H1 (cell line): ENCODE results near the gene ARID1B. TPM values are rescaled to one million over a fixed set of nuclear protein-coding genes. Genes with fewer than 3 reads are reported as not detected.

Source experiments
- CTCF ChIA-PET: fragments of 300-600 bp; sonication (Branson Sonifier 250); formaldehyde crosslinking; loops from one replicate; lab custom pipeline; 2021; ENCODE audit not compliant: partially characterized antibody; lab: Charles Lee
- POLR2A ChIA-PET: fragments of 300-600 bp; sonication (Branson Sonifier 250); formaldehyde crosslinking; loops from one replicate; lab custom pipeline; 2021; ENCODE audit warnings: inconsistent platforms; ENCODE audit not compliant: partially characterized antibody; lab: Charles Lee
- DNase-seq, 2 experiments: peaks; one replicate each; pipeline versions ENCODE4 v3.0.0 to v3.0.0-alpha.2; 2010 to 2022; ENCODE audit warnings: low spot score in 2 of 2, low read depth in 1 of 2, mixed read lengths in 1 of 2
- FAIRE-seq: peaks from 2 replicates; lab custom pipeline; 2011; peaks lifted over from hg19 to GRCh38; lab: Jason Lieb, UNC
- H2AFZ ChIP-seq: 2 replicates; pipeline ENCODE4 v1.8.1; 2012; ENCODE audit warnings: low read length, inconsistent platforms
- H2AK5ac ChIP-seq: 2 replicates; pipeline ENCODE4 v1.6.1; 2013; ENCODE audit warnings: low read depth, low read length
- H2BK120ac ChIP-seq: replicated peaks from 2 replicates; pipeline ENCODE3; 2013; ENCODE audit warnings: low read depth, low read length, inconsistent platforms
- H2BK12ac ChIP-seq: 2 replicates; pipeline ENCODE4 v1.6.1; 2013; ENCODE audit warnings: low read depth, low read length
- H2BK15ac ChIP-seq: 2 replicates; pipeline ENCODE4 v1.6.1; 2013; ENCODE audit warnings: low read length
- H2BK20ac ChIP-seq: 2 replicates; pipeline ENCODE4 v1.6.1; 2013; ENCODE audit warnings: low read length
- H2BK5ac ChIP-seq: 2 replicates; pipeline ENCODE4 v1.6.1; 2013; ENCODE audit warnings: low read depth, low read length
- H3K14ac ChIP-seq: 2 replicates; pipeline ENCODE4 v1.6.1; 2013; ENCODE audit warnings: inconsistent platforms; ENCODE audit not compliant: insufficient read length
- H3K18ac ChIP-seq: 2 replicates; pipeline ENCODE4 v1.6.1; 2013; ENCODE audit warnings: low read length; ENCODE audit errors: extremely low read depth
- H3K23ac ChIP-seq: 2 replicates; pipeline ENCODE4 v1.6.1; 2013; ENCODE audit warnings: inconsistent platforms; ENCODE audit not compliant: insufficient read length
- H3K23me2 ChIP-seq: 2 replicates; pipeline ENCODE4 v1.6.1; 2013; ENCODE audit warnings: low read depth, low read length
- H3K27ac ChIP-seq: 2 replicates; pipeline ENCODE4 v1.6.1; 2011; ENCODE audit warnings: low read depth, low read length, inconsistent platforms
- H3K27me3 ChIP-seq, 4 experiments: replicated peaks in 1 of 4; 1 replicate in 1 of 4; 2 replicates in 3 of 4; pipeline versions ENCODE4 v1.6.1 to v1.8.1; 2011 to 2013; ENCODE audit warnings: low read length in 3 of 4, mild to moderate bottlenecking in 3 of 4, inconsistent platforms in 2 of 4, mixed read lengths in 2 of 4, moderate library complexity in 1 of 4; ENCODE audit not compliant: control insufficient read depth in 3 of 4, insufficient read depth in 3 of 4; ENCODE audit errors: extremely low read depth in 1 of 4
- H3K36me3 ChIP-seq, 4 experiments: 2 replicates each; pipeline versions ENCODE4 v1.6.1 to v1.8.1; 2011 to 2013; ENCODE audit warnings: mild to moderate bottlenecking in 4 of 4, low read length in 3 of 4, moderate library complexity in 2 of 4, control low read depth in 1 of 4, inconsistent platforms in 1 of 4; ENCODE audit not compliant: insufficient read depth in 4 of 4, control insufficient read depth in 2 of 4
- H3K4ac ChIP-seq: replicated peaks from 2 replicates; pipeline ENCODE3; 2013; ENCODE audit warnings: low read length, low read depth, mixed read lengths, inconsistent platforms; ENCODE audit not compliant: insufficient read length
- H3K4me1 ChIP-seq, 4 experiments: replicated peaks in 1 of 4; 1 replicate in 1 of 4; 2 replicates in 3 of 4; pipeline versions ENCODE4 v1.6.1 to v1.8.1; 2011 to 2013; ENCODE audit warnings: low read length in 3 of 4, inconsistent platforms in 2 of 4, mixed read lengths in 1 of 4; ENCODE audit not compliant: insufficient read depth in 4 of 4, control insufficient read depth in 3 of 4
- H3K4me2 ChIP-seq, 2 experiments: 2 replicates each; pipeline versions ENCODE4 v1.6.1 to v1.8.1; 2011 to 2013; ENCODE audit warnings: low read depth in 2 of 2, low read length in 2 of 2, control low read depth in 1 of 2, inconsistent platforms in 1 of 2, mild to moderate bottlenecking in 1 of 2; ENCODE audit not compliant: insufficient read depth in 1 of 2
- H3K4me3 ChIP-seq, 4 experiments: fragments of 200-600, 300-600 bp in 1 of 4; sonication (generic), shearing (Covaris generic), sonication (Bioruptor Twin) in 1 of 4; 2 replicates each; pipeline versions ENCODE4 v1.5.1 to v1.8.1; 2011 to 2016; ENCODE audit warnings: low read length in 4 of 4, low read depth in 3 of 4, control low read depth in 2 of 4, inconsistent platforms in 2 of 4, mild to moderate bottlenecking in 2 of 4, mixed read lengths in 1 of 4, moderate library complexity in 1 of 4; ENCODE audit not compliant: insufficient read depth in 2 of 4; ENCODE audit errors: extremely low read depth in 1 of 4
- H3K56ac ChIP-seq: replicated peaks from 2 replicates; pipeline ENCODE3; 2013; ENCODE audit warnings: low read depth, mild to moderate bottlenecking, mixed read lengths, low read length, inconsistent platforms; ENCODE audit not compliant: insufficient read length
- H3K79me1 ChIP-seq: 2 replicates; pipeline ENCODE4 v1.6.1; 2013; ENCODE audit warnings: low read depth, low read length, control low read depth
- H3K79me2 ChIP-seq, 2 experiments: 2 replicates each; pipeline versions ENCODE4 v1.6.1 to v1.8.1; 2012 to 2013; ENCODE audit warnings: low read length in 2 of 2, mild to moderate bottlenecking in 2 of 2, inconsistent platforms in 1 of 2; ENCODE audit not compliant: insufficient read depth in 2 of 2, control insufficient read depth in 1 of 2
- H3K9ac ChIP-seq, 4 experiments: replicated peaks in 1 of 4; 1 replicate in 1 of 4; 2 replicates in 3 of 4; pipeline versions ENCODE4 v1.6.1 to v1.8.1; 2011 to 2013; ENCODE audit warnings: low read depth in 3 of 4, low read length in 3 of 4, control low read depth in 2 of 4, mild to moderate bottlenecking in 2 of 4, moderate library complexity in 2 of 4, inconsistent platforms in 1 of 4; ENCODE audit errors: extremely low read depth in 1 of 4
- H3K9me3 ChIP-seq, 2 experiments: 2 replicates each; pipeline versions ENCODE4 v1.6.1 to v1.8.1; 2012 to 2013; ENCODE audit warnings: mild to moderate bottlenecking in 2 of 2, moderate library complexity in 2 of 2, control low read depth in 1 of 2, inconsistent platforms in 1 of 2, low read depth in 1 of 2, low read length in 1 of 2, mixed read lengths in 1 of 2; ENCODE audit not compliant: insufficient read depth in 2 of 2
- H4K20me1 ChIP-seq, 2 experiments: replicated peaks in 1 of 2; 2 replicates each; pipeline versions ENCODE3 to v1.8.1; 2011 to 2013; ENCODE audit warnings: inconsistent platforms in 2 of 2, low read length in 2 of 2, mild to moderate bottlenecking in 1 of 2; ENCODE audit not compliant: insufficient read depth in 2 of 2, control insufficient read depth in 1 of 2
- H4K5ac ChIP-seq: 2 replicates; pipeline ENCODE4 v1.6.1; 2013; ENCODE audit warnings: low read length, low read depth, mixed read lengths, inconsistent platforms; ENCODE audit not compliant: insufficient read length
- H4K8ac ChIP-seq: 2 replicates; pipeline ENCODE4 v1.8.0; 2013; ENCODE audit warnings: mild to moderate bottlenecking, moderate library complexity, low read length, inconsistent platforms; ENCODE audit not compliant: insufficient read depth; ENCODE audit errors: extremely low read depth
- H4K91ac ChIP-seq: replicated peaks from 2 replicates; pipeline ENCODE3; 2013; ENCODE audit warnings: low read length, mixed read lengths, inconsistent platforms; ENCODE audit not compliant: insufficient read length
- ATF3 ChIP-seq: IDR thresholded peaks from 2 replicates; pipeline ENCODE4 v1.6.1; 2011; ENCODE audit warnings: low read depth, mild to moderate bottlenecking, low read length; ENCODE audit not compliant: insufficient read depth
- CTBP2 ChIP-seq: IDR thresholded peaks from 2 replicates; pipeline ENCODE4 v1.7.0; 2011; ENCODE audit warnings: borderline replicate concordance, mild to moderate bottlenecking, moderate library complexity, mixed read lengths, low read length; ENCODE audit not compliant: insufficient read depth, insufficient read length
- RFX5 ChIP-seq: IDR thresholded peaks from 2 replicates; pipeline ENCODE4 v1.6.1; 2011; ENCODE audit warnings: low read depth, low read length, improper control_type of control experiment, borderline replicate concordance
- SIN3A ChIP-seq, 2 experiments: IDR thresholded peaks in 1 of 2; conservative IDR thresholded peaks in 1 of 2; 2 replicates each; pipeline ENCODE4 v1.6.1; 2011 to 2012; ENCODE audit warnings: low read length in 2 of 2, improper control_type of control experiment in 1 of 2, low read depth in 1 of 2, mild to moderate bottlenecking in 1 of 2
- TAF1 ChIP-seq: IDR thresholded peaks from 2 replicates; pipeline ENCODE4 v1.6.1; 2011; ENCODE audit warnings: mild to moderate bottlenecking, low read depth, low read length
- WGBS, 2 experiments: shearing (Covaris generic) in 1 of 2; methylation state at CpG; one replicate each; pipeline versions ENCODE4 v1.1.6 to v1.1.7; 2013 to 2015; ENCODE audit warnings: low lambda C conversion rate in 2 of 2, mixed read lengths in 2 of 2, inconsistent platforms in 1 of 2, low coverage in 1 of 2, missing lambda C conversion rate in 1 of 2; ENCODE audit not compliant: insufficient replicate concordance in 2 of 2, insufficient coverage in 1 of 2, insufficient read length in 1 of 2; ENCODE audit errors: extremely low coverage in 1 of 2, missing lambda C conversion rate in 1 of 2; 5-methylcytosine and 5-hydroxymethylcytosine counted together
- polyA plus RNA-seq, 7 experiments: library from polyadenylated mRNA; depleted of rRNA in 3 of 7; stranded (reverse) in 5 of 7; unstranded in 2 of 7; fragments of >200 nt in 5 of 7; fragments of 200-250 nt in 2 of 7; gene quantifications; 1 replicate in 5 of 7; 2 replicates in 1 of 7; 4 replicates in 1 of 7; pipeline versions ENCODE4 v1.2.1 to v1.2.3, GENCODE V29; 2011 to 2013; ENCODE audit warnings: missing spikeins in 2 of 7, mixed read lengths in 2 of 7
- total RNA-seq: library from RNA; stranded (reverse); fragmentation: NEBNext Ultra II Directional; extraction: Animal tissue kit (Norgen Biotek cat#: 25700); gene quantifications from 2 replicates; pipeline ENCODE4 v1.2.1, GENCODE V29; 2021

The ARID1B gene
- total and polyA plus RNA-seq, 2 of the 8 experiments (the other 6 are each of a cell fraction or from before 2014, with no cell fraction given), result 24.3 to 70.3 TPM

GRCh38 chr6:156880913-156881312, 103.7 kb downstream of the ARID1B start:
- H4K8ac ChIP-seq, result no peak overlapping the region
- H3K18ac ChIP-seq, result no peak overlapping the region
- H3K4ac ChIP-seq, result no peak overlapping the region
- H4K91ac ChIP-seq, result no peak overlapping the region
- no peaks in the 10 kb centered on the region for H3K9me3 ChIP-seq
- no peak overlapping the region for H2BK120ac ChIP-seq
- H4K5ac ChIP-seq, result no peak overlapping the region
- H3K36me3 ChIP-seq, result no peaks in the 10 kb centered on the region
- no peaks in the 10 kb centered on the region for H3K27me3 ChIP-seq
- H2BK15ac ChIP-seq, result no peak overlapping the region
- peaks cover 31% of the 10 kb centered on the region for H3K79me1 ChIP-seq
- no peak overlapping the region for H2AFZ ChIP-seq
- no peak overlapping the region for H2BK5ac ChIP-seq
- ChIA-PET CTCF (interaction anchor here (1.2 to 1.8 kb wide), 2 partner anchors 10 to 16 kb away, joined by 3 to 8 read pairs; no protein-coding TSS in a partner anchor), POLR2A (interaction anchor here (0.9 kb wide), 1 partner anchor 103 kb away, joined by 3 read pairs; no protein-coding TSS in a partner anchor)
- H3K9ac ChIP-seq, result no peak overlapping the region
- DNase-seq, result no peak
- peaks cover 13 to 99% of the 10 kb centered on the region in 2 experiments for H3K79me2 ChIP-seq
- no peak overlapping the region for H3K56ac ChIP-seq
- H3K27ac ChIP-seq, result no peak overlapping the region
- H3K14ac ChIP-seq, result no peak overlapping the region
- H3K4me2 ChIP-seq, result no peak overlapping the region
- H3K23ac ChIP-seq, result no peak overlapping the region
- 66% methylated on average over 3 of the region's 3 CpGs; no CpG with 5 or more reads in 1 of the 2 experiments for WGBS, 2 experiments
- peaks cover 15 to 16% of the 10 kb centered on the region in 2 experiments for H4K20me1 ChIP-seq
- peaks cover 2 to 20% (median 14%) of the 10 kb centered on the region in 4 experiments; a peak in 6 of 7 replicates for H3K4me1 ChIP-seq
- TF ChIP-seq RFX5, result no peak
- TF ChIP-seq SIN3A (conservative IDR thresholded peaks at IDR 0.05 in 1 of 2, IDR thresholded peaks at IDR 0.05 in 1 of 2; ENCODE audit: low read depth in 1 of 2, low read length in 2 of 2), result peak in 1 of 2 experiments; percentile 55; a peak in 1 of 4 replicates
- no peak for TF ChIP-seq TAF1
- TF ChIP-seq ATF3, result no peak
- TF ChIP-seq CTBP2, result no peak
- TF ChIP-seq, all 59 proteins: peak for 1
- no peak overlapping the region for H2BK20ac ChIP-seq
- no peak overlapping the region for H2BK12ac ChIP-seq
- FAIRE-seq, result no peak
- H3K4me3 ChIP-seq, result no peak overlapping the region
- H3K23me2 ChIP-seq, result 0 out of 2 replicates have a peak, but pooled peaks cover 2% of the 10 kb centered on the region
- H2AK5ac ChIP-seq, result no peak overlapping the region
